Adipocyte (in vitro differentiated cells): ENCODE results near the gene DLGAP4.
A peak's percentile ranks its signal among the peaks of the same experiment; 100 is the strongest.
"Not testable (repeated sequence)": the region's sequence is repeated elsewhere in the genome, so short reads cannot be mapped to it uniquely, and the experiment has no call there.

Experiments
- DNase-seq: peaks from one replicate; pipeline ENCODE4 v3.0.0-alpha.2; 2015; ENCODE audit warnings: low read depth
- H3K27me3 ChIP-seq: replicated peaks from 2 replicates; pipeline ENCODE4 v1.7.0; 2013; ENCODE audit warnings: mild to moderate bottlenecking, low read length, moderate library complexity; ENCODE audit not compliant: control insufficient read depth, insufficient read depth
- H3K36me3 ChIP-seq: 2 replicates; pipeline ENCODE4 v1.7.0; 2013; ENCODE audit warnings: low read length, mild to moderate bottlenecking, moderate library complexity; ENCODE audit not compliant: control insufficient read depth, insufficient read depth, severe bottlenecking
- H3K4me1 ChIP-seq: 2 replicates; pipeline ENCODE4 v1.7.0; 2013; ENCODE audit warnings: mild to moderate bottlenecking, low read length, moderate library complexity; ENCODE audit not compliant: control insufficient read depth, insufficient read depth
- H3K4me3 ChIP-seq: 2 replicates; pipeline ENCODE4 v1.7.0; 2013; ENCODE audit warnings: mild to moderate bottlenecking, low read length, moderate library complexity
- H3K9ac ChIP-seq: 2 replicates; pipeline ENCODE4 v1.7.0; 2013; ENCODE audit warnings: mild to moderate bottlenecking, low read length, moderate library complexity
- H3K9me3 ChIP-seq: 2 replicates; pipeline ENCODE4 v1.7.0; 2013; ENCODE audit warnings: mild to moderate bottlenecking, low read length, moderate library complexity; ENCODE audit not compliant: control insufficient read depth

The DLGAP4 gene

GRCh38 chr20:36469973-36470372 is 163.8 kb downstream of the DLGAP4 start:
- Histone ChIP-seq H3K36me3 (no peaks in the 10 kb centered on the region), H3K9ac (no peak overlapping the region), H3K4me3 (no peak overlapping the region), H3K27me3 (no peaks in the 10 kb centered on the region), H3K4me1 (peaks cover 65% of the 10 kb centered on the region), H3K9me3 (no peaks in the 10 kb centered on the region)
- DNase-seq = no peak

GRCh38 chr20:36471885-36472636 is 165.9 kb downstream of the DLGAP4 start:
- peak overlapping the region; percentile 67 for H3K4me3 ChIP-seq
- no peaks in the 10 kb centered on the region for H3K36me3 ChIP-seq
- H3K9me3 ChIP-seq = no peaks in the 10 kb centered on the region
- no peak for DNase-seq
- peaks cover 54% of the 10 kb centered on the region for H3K4me1 ChIP-seq
- H3K9ac ChIP-seq = peak overlapping the region; percentile 78
- no peaks in the 10 kb centered on the region for H3K27me3 ChIP-seq

DNA sequence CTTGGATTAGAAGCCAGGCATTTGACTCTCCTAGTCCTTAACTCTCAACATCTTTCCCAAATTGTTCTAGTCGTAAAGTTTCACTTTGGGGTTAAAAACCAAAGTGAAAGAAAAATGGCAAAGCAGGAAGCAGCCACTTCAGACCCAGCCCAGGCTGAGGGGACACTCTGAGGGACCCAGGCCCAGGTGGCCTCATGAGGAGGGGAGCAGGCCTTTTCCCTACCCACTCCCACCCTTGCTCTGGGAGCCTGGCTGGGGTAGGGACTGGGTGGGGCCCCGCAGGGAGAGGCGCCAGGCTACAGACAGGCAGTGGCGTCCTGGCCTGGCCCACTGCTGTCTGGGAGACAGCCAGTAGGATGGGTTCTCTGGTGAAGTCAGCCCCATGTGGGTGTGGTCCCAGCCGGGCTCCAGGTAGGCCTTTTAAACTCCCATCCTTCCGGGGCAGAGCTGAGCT is 166.5 kb downstream of the DLGAP4 start:
- H3K27me3 ChIP-seq = no peaks in the 10 kb centered on the region
- no peaks in the 10 kb centered on the region for H3K9me3 ChIP-seq
- peak overlapping the region; percentile 78 for H3K9ac ChIP-seq
- H3K4me3 ChIP-seq = peak overlapping the region; percentile 67
- H3K36me3 ChIP-seq = no peaks in the 10 kb centered on the region
- peak; percentile 64 for DNase-seq
- H3K4me1 ChIP-seq = peaks cover 52% of the 10 kb centered on the region

DNA sequence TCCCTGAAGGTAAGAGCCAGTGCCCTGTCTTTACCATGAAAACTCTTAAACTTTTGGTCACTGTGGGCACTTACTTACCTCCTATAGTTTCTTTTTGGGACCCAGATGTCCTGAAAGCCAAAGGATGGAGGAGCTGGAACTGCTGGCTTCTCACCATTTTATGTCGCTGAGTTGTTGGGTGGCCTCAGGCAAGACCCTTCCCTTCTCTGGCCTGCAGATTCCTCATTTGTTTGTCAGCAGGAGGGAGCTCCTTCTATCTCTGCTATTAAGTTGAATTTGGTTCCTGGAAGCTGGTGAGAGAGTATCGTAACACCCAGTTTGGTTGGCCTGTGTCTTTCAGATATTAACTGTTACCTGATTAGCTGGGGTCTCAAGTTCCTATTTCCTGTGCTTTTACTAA is 167.0 kb downstream of the DLGAP4 start:
- H3K36me3 ChIP-seq = no peaks in the 10 kb centered on the region
- peak overlapping the region; percentile 67 for H3K4me3 ChIP-seq
- H3K9me3 ChIP-seq = no peaks in the 10 kb centered on the region
- DNase-seq = no peak
- H3K27me3 ChIP-seq = no peaks in the 10 kb centered on the region
- peaks cover 47% of the 10 kb centered on the region for H3K4me1 ChIP-seq
- peak overlapping the region; percentile 78 for H3K9ac ChIP-seq

DNA sequence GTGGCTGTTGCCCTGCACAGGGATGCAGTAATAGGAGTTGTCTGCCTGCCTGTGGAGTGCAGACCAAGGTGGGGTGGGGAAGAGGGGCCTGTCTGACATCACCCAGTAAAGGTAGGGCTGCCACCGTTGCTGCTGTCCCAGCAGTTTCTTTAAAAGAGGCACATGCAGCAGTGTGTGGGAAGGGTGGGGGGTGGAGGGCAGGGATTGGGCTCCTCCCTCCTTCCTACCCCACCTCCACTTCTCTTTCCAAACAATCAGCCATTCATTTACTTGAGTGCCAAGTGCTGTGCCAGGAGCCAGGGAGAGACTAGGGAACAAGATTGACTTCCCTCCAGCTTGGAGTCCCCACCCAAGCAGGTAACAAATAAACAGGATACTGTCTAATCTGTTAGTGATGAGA is 168.4 kb downstream of the DLGAP4 start:
- peaks cover 43% of the 10 kb centered on the region for H3K4me1 ChIP-seq
- H3K4me3 ChIP-seq = no peak overlapping the region
- H3K9ac ChIP-seq = no peak overlapping the region
- no peaks in the 10 kb centered on the region for H3K36me3 ChIP-seq
- no peaks in the 10 kb centered on the region for H3K27me3 ChIP-seq
- DNase-seq = no peak
- H3K9me3 ChIP-seq = no peaks in the 10 kb centered on the region

DNA sequence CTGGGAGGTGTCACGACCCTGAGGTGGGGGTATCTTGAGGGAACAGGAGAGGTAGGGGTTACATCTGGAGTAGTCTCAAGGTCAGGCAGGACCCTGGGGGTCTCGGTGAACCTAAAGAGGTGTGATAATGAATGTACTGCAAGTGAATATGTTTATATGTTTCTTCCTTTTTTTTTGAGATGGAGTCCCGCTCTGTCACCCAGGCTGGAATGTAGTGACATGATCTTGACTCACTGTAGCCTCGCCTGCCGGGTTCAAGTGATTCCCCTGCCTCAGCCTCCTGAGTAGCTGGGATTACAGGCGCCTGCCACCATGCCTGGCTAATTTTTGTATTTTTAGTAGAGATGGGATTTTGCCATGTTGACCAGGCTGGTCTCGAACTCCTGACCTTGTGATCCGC is 168.9 kb downstream of the DLGAP4 start:
- not testable (repeated sequence) for H3K4me3 ChIP-seq, H3K9ac ChIP-seq, H3K27me3 ChIP-seq, H3K36me3 ChIP-seq, H3K9me3 ChIP-seq
- H3K4me1 ChIP-seq = peaks cover 43% of the 10 kb centered on the region
- DNase-seq = peak; percentile 34

DNA sequence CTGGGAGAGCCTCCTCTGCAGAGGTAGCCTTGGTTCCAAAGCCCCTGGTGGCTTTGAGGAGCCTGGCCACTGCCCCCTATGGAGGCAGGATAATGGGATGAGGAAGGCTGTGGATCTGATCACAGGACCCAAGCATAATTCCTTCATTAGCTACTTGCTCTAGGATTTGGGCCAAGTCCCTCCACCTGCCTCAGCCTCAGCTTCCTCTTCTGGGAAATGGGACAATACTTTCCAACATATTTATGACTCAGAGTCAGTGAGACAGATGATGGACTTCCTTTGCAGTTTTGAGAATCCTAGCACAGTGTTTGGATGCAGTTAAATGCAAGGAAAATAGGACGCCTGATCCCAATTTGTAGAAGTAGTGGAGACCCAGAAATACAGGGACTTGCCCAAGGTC is 171.3 kb downstream of the DLGAP4 start:
- no peak overlapping the region for H3K4me3 ChIP-seq
- DNase-seq = no peak
- no peaks in the 10 kb centered on the region for H3K27me3 ChIP-seq
- no peaks in the 10 kb centered on the region for H3K9me3 ChIP-seq
- H3K36me3 ChIP-seq = no peaks in the 10 kb centered on the region
- no peak overlapping the region for H3K9ac ChIP-seq
- H3K4me1 ChIP-seq = peaks cover 57% of the 10 kb centered on the region

DNA sequence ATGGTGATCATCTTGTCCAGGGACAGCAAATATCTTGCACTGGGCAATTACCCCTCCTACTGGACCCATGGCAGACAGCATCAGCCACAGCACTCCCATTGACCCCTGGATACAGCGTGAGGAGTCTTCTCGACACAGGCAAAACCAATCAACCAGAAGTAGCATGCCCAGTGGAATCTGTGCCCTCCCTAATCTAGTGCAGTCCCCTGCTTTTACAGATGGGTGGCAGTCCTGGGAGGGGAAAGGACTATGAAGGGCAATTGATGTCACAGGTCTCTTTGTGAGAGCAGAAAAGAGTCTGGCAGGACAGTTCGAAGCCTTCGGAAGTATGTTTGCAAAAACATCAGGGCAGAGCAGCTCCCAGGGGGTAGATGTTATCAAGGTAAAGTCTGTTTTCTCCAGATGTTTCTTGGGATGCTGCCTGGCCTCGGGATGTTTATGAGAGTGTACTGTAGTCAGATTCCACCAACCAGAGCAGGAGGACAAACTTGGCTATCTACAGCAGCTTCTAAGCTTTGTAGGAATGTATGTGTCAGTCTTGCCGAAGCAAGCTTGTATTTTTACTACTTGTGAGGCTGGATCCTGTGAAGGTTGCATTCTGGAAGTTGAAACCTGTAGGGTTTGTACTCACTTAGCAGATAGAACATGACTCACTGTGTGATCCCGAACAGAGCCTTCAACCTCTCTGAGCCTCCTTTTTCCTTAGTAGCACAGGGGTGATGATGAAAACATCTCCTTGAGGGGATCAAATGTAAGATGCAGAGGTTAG is 172.2 kb downstream of the DLGAP4 start:
- H3K36me3 ChIP-seq = no peaks in the 10 kb centered on the region
- H3K4me3 ChIP-seq = no peak overlapping the region
- no peaks in the 10 kb centered on the region for H3K27me3 ChIP-seq
- no peak for DNase-seq
- no peaks in the 10 kb centered on the region for H3K9me3 ChIP-seq
- peaks cover 55% of the 10 kb centered on the region for H3K4me1 ChIP-seq
- no peak overlapping the region for H3K9ac ChIP-seq

- H3K36me3 ChIP-seq = no peaks in the 10 kb centered on the region
- H3K27me3 ChIP-seq = no peaks in the 10 kb centered on the region
- no peak overlapping the region for H3K9ac ChIP-seq
- H3K4me3 ChIP-seq = no peak overlapping the region
- DNase-seq = no peak
- H3K9me3 ChIP-seq = no peaks in the 10 kb centered on the region
- peaks cover 57% of the 10 kb centered on the region for H3K4me1 ChIP-seq
These were observed 173.8 kb downstream of the DLGAP4 start for GRCh38 chr20:36479938-36480337.

- H3K4me1 ChIP-seq = peaks cover 53% of the 10 kb centered on the region
- H3K36me3 ChIP-seq = no peaks in the 10 kb centered on the region
- no peak overlapping the region for H3K4me3 ChIP-seq
- no peak overlapping the region for H3K9ac ChIP-seq
- no peaks in the 10 kb centered on the region for H3K9me3 ChIP-seq
- DNase-seq = no peak
- no peaks in the 10 kb centered on the region for H3K27me3 ChIP-seq
These were observed 174.4 kb downstream of the DLGAP4 start for GRCh38 chr20:36480456-36481048.

GRCh38 chr20:36481380-36482043 is 175.4 kb downstream of the DLGAP4 start:
- H3K36me3 ChIP-seq = no peaks in the 10 kb centered on the region
- no peaks in the 10 kb centered on the region for H3K9me3 ChIP-seq
- H3K9ac ChIP-seq = peak overlapping the region; percentile 26
- peaks cover 47% of the 10 kb centered on the region for H3K4me1 ChIP-seq
- H3K27me3 ChIP-seq = no peaks in the 10 kb centered on the region
- H3K4me3 ChIP-seq = no peak overlapping the region
- no peak for DNase-seq
